Measurements from ENCODE around the gene ZNF76. TPM values are rescaled to one million over a fixed set of nuclear protein-coding genes. Genes with fewer than 3 reads are reported as not detected.

ZNF76 gene
- 10 to 100 TPM; 22.9 to 24.3 (median 24.1) TPM for total RNA-seq

DNA sequence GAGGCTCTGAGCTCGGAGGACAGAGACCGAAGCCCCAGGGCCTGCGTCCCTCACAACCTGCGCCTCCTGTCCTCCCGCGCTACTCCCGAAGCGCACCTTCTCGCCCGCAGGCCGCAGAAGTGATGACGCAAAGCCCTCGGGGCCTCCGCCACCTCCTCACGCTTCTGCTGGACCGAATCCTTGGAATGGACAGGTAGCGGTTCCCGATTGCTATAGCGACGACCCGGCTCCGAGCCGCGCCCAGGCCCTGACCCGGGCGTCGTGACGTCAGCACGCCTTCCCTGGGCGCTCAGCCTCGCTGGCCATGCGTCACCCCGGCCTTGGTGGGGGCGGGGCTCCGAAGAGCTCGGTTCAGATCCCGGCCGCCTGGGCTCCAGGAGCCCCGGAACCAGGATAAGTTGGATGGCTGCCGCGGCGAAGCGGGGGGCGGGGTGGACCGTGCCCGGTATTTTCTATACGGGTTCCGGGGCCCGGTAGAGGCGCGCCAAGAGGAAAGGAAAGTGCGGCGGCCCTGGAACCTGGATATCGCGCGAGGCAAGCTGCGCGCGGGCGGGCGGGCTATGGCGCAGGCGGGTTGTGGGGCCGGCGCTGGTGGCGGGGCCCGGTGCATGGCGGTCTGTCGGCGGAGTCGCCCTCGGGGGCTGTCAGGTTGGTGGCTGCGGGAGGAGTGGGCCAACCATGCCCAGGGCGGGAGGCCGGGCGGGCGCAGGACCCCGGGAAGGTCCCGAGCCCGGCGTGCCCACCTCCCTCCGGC lies at the start of gene ZNF76:
Gene ZNF76, plus strand, starts transcription at position 542 of the 754 bp plus-strand sequence. CDS start 21,417 bp downstream, outside the sequence.
- ATAC-seq (peak; percentile 91), DNase-seq (peak; percentile 88)
- Mint-ChIP-seq H3K4me1 (ENCODE audit: low read depth) (peaks cover 45% of the 10 kb centered on the region), H3K36me3 (ENCODE audit: insufficient read depth) (no peaks in the 10 kb centered on the region), H3K27me3 (ENCODE audit: low read depth) (no peaks in the 10 kb centered on the region), H3K4me3 (peak within 1 kb of the TSS; percentile 97), H3K9me3 (no peaks in the 10 kb centered on the region)

DNA sequence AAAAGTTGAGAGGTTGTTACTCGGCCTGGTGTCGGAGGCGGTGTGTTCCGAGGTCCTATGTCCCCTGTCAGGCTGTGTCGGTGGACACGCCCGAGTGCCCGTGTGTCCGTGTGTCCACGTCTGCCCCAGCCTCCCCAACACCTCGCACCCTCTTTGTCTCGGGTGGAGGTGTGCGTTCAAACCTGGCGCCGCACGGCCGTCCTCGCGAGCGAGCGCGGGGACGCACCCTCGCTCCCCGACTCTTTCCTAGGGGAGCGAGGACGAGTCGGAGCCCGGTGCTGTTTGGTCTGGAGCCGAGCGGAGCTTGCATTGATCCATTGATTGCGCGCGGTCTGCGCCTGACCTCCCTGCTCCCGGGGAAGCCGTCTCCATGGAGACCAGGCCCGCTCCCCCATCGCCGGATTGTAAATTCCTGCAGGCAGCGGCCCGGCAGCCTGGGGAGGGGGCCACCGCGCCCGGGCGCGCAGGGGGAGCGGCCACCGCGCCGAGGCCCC lies 46.2 kb upstream of the ZNF76 start:
- ATAC-seq (no peak), DNase-seq (no peak)
- Mint-ChIP-seq H3K27me3 (ENCODE audit: low read depth) (peaks cover 77% of the 10 kb centered on the region), H3K9me3 (no peaks in the 10 kb centered on the region), H3K36me3 (ENCODE audit: insufficient read depth) (peaks cover 3% of the 10 kb centered on the region), H3K4me1 (ENCODE audit: low read depth) (peaks cover 6% of the 10 kb centered on the region), H3K4me3 (peak overlapping the region; percentile 66)

DNA sequence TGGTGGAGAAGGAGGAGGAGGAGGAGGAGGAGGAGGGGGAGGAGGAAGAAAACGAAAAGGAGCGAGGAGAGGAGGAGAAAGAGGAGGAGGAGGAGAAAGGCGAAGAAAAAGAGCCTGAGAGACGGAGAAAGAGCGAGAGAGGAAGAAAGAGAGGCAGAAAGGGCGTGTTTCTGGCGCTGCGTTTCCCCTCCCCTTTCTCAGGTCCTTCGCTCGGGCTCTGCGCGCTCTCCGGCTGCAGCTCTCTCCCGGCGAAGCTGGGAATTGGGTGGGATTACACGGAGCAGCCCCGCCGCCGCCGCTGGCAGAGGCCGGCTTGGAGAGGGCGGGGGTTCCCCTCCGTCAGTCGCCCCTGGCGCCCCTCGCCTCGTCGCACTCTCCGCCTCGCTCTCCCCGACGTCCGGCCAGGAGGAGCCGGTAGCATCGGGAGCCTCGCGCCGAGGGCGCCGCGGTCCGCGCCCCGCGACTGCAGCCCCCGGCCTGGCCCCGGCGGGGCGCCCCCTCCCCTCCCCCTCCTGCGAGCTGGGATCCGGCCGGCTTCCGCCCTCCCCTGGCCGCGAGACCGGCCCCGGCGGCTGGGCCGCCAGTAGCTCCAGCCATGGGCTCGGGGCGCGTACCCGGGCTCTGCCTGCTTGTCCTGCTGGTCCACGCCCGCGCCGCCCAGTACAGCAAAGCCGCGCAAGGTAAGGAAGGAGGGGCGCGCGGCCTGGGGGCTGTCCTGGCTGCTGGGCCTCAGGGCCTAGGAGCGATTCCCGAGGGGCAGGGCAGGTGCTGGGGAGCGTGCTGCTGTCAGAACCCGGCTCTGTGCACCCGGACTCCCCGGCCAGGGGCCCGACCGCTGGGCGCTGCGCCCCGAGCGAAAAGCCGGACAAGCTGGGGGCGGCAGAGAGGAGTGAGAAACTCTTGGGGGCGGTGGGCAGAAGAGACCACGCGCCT lies 45.4 kb upstream of the ZNF76 start, which contains the start of gene SCUBE3:
Gene SCUBE3, plus strand, starts transcription at position 133 of the 933 bp plus-strand sequence. Its CDS starts 463 bp downstream, at position 596.
- Mint-ChIP-seq H3K9me3 (no peaks in the 10 kb centered on the region), H3K27me3 (ENCODE audit: low read depth) (peaks cover 72% of the 10 kb centered on the region), H3K36me3 (ENCODE audit: insufficient read depth) (peaks cover 3% of the 10 kb centered on the region), H3K4me3 (peak within 1 kb of the TSS; percentile 66), H3K4me1 (ENCODE audit: low read depth) (peaks cover 6% of the 10 kb centered on the region)
- peak; percentile 59 to 67 for ATAC-seq
- DNase-seq, result no peak

DNA sequence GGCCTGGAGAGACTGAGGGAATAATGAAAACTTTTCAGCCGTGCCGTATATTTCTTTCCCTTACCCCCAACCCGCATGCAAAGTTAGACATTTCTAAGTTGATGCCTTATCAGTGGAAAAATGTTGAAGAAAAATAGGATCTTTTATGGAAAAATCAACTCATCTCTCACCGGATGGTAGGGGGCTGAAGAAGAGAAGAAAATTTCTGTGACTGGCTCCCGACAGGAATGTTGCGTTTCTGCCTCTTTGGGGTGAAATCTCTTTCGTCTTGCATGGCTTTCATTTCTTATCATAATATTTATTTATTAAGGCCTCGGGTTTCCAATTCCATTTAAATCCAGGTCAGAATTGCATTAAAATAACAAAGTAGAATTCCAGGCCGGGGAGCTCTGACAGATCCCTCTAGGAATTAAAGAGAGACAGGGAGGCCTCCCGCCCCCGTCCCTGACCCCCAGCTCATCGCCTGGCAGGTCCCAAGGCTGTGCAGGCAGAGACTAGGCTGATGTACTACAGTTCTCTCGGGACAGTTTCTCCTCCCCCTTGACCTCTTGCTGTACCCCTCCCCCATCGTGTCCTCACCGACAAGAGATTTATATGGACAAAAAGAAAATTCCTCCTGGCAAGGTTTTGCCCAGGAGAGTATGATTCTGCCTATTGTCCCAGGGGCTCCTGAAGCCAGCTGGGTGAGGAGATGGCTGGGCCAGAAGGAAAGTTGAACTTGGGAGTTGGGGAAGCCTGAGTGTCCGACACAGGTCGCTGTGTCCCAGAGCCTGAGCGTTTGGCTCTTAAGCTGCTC lies 44.5 kb upstream of the ZNF76 start:
- DNase-seq (no peak), ATAC-seq (no peak)
- Mint-ChIP-seq H3K4me1 (ENCODE audit: low read depth) (peaks cover 6% of the 10 kb centered on the region), H3K9me3 (no peaks in the 10 kb centered on the region), H3K4me3 (no peak overlapping the region), H3K27me3 (ENCODE audit: low read depth) (peaks cover 78% of the 10 kb centered on the region), H3K36me3 (ENCODE audit: insufficient read depth) (peaks cover 3% of the 10 kb centered on the region)

DNA sequence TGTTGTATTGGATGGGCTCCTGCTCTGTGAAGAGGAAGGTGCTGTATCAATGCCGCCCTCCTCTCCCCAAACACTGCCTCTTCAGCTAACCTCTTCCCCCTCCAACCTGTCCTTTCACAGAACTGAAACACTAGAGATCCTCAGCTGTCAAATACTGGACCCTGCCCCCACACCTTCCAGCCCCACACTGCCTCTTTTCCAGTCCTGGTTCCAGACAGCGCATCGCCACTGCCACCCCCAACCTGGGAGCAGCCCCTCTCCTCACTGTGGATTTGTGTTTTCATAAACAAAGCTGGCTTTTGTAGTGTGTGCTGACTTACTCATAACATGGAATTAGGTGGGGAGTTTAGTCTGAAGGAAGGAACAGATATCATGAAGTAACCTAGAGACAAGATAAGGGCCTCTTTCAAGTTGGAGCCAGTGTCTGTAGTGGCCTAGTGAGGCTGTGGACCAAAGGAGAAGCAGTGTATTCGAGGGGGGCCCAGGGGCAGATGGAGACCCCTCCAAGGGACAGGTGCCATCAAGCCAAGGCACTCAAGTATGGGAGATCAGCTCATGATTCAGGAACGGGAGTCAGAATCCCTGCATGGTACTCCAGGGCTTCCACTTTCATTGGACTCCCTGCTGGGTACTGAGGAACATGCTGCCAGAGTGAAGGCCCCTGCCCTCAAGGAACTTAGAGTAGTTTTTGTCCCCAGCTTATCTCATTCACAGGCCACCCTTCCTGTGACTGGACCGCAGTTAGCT lies 43.7 kb upstream of the ZNF76 start:
- Mint-ChIP-seq H3K9me3 (no peaks in the 10 kb centered on the region), H3K4me1 (ENCODE audit: low read depth) (peaks cover 6% of the 10 kb centered on the region), H3K4me3 (no peak overlapping the region), H3K36me3 (ENCODE audit: insufficient read depth) (peaks cover 3% of the 10 kb centered on the region), H3K27me3 (ENCODE audit: low read depth) (peaks cover 75% of the 10 kb centered on the region)
- ATAC-seq (no peak), DNase-seq (no peak)

DNA sequence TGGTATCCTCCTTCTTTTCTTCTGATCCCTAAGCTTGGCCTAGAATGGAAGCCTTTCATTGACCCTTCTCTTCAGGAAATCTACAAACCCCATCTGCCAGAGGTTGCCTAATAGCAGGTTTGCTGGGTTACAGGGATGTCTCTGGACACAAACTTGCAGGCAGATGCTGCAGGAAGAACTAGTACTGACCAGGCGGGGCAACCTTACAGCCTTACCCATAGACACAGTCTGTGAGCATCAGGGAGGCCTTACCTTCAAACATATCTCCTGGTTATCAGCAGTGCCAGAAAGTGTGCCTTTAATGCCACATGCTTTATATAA lies 43.2 kb upstream of the ZNF76 start:
- DNase-seq, result no peak
- H3K4me3 Mint-ChIP-seq, result no peak overlapping the region
- H3K4me1 Mint-ChIP-seq (ENCODE audit: low read depth), result peaks cover 6% of the 10 kb centered on the region
- no peaks in the 10 kb centered on the region for H3K9me3 Mint-ChIP-seq
- no peak for ATAC-seq
- peaks cover 71% of the 10 kb centered on the region for H3K27me3 Mint-ChIP-seq (ENCODE audit: low read depth)
- H3K36me3 Mint-ChIP-seq (ENCODE audit: insufficient read depth), result peaks cover 3% of the 10 kb centered on the region

DNA sequence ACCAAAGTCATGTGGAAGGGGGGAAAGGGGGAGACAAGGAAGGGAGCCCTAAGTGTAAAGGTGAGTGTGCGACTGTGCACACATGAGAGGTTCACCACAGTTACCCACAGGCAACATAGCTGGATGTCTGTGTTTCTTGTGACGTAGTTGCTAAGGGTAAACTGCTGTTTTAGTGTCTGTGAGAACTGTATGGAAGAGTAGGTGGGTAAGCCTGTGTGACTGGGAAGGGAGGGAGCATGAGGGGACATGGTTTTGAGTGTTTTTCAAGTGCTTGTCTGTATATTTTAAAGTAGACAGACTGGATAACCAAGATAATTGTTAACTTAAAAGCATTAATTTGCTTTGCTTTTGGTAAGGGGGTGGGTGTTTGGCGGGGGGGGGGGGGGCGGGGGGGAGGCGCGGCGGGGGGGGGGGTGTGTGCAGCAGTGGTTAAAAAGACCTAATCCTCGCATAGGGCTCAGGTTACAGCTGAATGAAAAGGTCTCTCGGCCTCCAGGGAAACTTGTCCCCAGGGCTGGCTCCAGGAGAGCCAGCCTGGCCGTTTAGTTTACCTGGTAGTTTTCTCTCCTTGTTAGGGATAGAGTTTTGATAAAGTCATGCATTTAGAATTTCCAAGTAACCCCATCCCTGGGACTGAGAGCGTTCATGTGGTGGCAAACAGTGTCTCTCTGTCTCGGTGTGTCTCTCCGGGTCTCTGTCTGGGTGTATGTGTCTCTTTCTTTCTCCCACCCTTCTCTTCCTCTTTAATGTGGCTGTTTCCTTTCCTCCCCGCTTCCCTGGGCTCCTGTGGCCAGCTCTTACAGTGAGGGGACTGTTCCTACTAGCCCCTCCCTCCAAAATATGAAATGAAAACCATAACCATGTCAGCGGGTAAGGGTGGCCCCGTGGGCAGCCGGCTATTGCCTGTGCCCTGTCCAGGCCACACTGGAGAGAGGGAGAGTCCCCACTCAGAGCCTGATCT lies 42.4 kb upstream of the ZNF76 start:
- Mint-ChIP-seq H3K27me3 (ENCODE audit: low read depth) (peaks cover 64% of the 10 kb centered on the region), H3K4me3 (no peak overlapping the region), H3K4me1 (ENCODE audit: low read depth) (peaks cover 6% of the 10 kb centered on the region), H3K36me3 (ENCODE audit: insufficient read depth) (peaks cover 3% of the 10 kb centered on the region), H3K9me3 (no peaks in the 10 kb centered on the region)
- ATAC-seq (no peak), DNase-seq (no peak)

DNA sequence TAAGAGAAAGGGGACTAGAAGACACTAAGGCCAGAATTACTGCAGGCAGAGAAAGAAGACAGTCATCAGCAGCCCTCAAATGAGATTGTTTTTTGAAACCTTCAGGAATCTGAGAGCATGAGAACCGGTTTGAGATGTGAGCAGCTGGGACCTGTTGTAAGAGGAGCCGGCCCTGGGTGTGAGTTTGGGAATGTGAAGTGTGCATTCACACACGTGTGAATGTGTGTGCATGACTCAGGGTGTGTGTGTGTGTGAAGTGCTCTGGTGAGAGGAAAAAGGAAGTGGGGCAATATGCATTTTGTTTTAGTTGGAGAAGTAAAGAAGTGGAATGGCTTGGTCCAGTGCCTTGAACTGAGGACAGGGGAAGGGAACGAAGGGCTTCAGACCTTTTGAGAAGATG lies 41.5 kb upstream of the ZNF76 start:
- peaks cover 4% of the 10 kb centered on the region for H3K4me1 Mint-ChIP-seq (ENCODE audit: low read depth)
- no peak overlapping the region for H3K4me3 Mint-ChIP-seq
- H3K9me3 Mint-ChIP-seq, result no peaks in the 10 kb centered on the region
- peaks cover 55% of the 10 kb centered on the region for H3K27me3 Mint-ChIP-seq (ENCODE audit: low read depth)
- DNase-seq (no peak), ATAC-seq (no peak)
- H3K36me3 Mint-ChIP-seq (ENCODE audit: insufficient read depth), result peaks cover 3% of the 10 kb centered on the region

DNA sequence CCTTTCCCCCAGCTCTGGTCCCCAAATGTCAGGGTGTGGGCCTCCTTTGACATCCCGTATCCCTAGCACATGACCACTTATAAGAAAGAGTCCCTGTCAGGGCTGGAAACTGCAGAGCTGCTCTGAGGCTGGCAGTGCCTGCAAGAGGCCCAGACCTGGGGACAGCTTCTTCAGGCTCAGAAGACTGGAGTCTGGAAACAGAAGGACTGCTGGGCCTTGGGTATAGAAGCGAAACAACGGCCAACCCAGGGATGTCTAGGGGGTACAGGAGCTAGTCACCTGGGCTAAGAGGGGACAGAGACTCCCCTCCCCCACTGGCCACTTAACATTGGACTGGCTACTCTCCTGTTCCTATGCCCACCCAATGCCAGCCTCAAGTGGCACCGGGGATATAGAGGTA lies 41.1 kb upstream of the ZNF76 start:
- Mint-ChIP-seq H3K4me1 (ENCODE audit: low read depth) (no peaks in the 10 kb centered on the region), H3K27me3 (ENCODE audit: low read depth) (peaks cover 50% of the 10 kb centered on the region), H3K36me3 (ENCODE audit: insufficient read depth) (peaks cover 3% of the 10 kb centered on the region), H3K4me3 (no peak overlapping the region), H3K9me3 (no peaks in the 10 kb centered on the region)
- ATAC-seq (no peak), DNase-seq (no peak)

DNA sequence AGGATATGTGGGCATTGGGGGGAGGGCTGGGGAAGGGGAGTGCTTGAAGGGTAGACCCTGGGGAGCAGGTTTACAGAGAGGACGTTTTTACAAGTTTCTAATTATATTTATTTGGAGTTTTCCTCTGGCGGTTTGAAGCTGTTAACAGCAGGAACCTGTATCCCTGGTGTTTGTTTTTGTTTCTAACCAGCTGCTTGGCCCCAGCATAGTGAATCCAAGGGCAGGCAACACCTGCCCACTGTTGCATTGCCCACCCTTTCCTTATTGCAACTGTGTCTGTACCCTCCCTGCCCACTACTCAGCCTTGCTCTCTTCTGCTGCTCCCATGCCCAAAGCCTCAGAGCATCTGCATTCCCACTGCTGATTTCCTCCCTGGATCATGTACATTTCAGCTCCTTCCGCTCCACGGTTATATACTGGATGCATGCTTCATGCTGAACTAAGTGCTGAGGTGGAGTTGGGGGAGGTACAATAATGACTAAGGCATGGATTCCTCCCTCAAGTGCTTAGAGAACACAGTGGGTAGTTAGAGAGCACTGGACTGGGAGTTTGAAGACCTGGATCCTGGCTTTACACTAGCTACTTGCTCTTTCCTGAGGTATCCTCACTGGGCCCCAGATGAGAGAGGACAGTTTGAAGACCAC lies 39.7 kb upstream of the ZNF76 start:
- Mint-ChIP-seq H3K4me3 (no peak overlapping the region), H3K9me3 (no peaks in the 10 kb centered on the region), H3K4me1 (ENCODE audit: low read depth) (no peaks in the 10 kb centered on the region), H3K36me3 (ENCODE audit: insufficient read depth) (peaks cover 5% of the 10 kb centered on the region), H3K27me3 (ENCODE audit: low read depth) (peaks cover 43% of the 10 kb centered on the region)
- DNase-seq (no peak), ATAC-seq (no peak)

DNA sequence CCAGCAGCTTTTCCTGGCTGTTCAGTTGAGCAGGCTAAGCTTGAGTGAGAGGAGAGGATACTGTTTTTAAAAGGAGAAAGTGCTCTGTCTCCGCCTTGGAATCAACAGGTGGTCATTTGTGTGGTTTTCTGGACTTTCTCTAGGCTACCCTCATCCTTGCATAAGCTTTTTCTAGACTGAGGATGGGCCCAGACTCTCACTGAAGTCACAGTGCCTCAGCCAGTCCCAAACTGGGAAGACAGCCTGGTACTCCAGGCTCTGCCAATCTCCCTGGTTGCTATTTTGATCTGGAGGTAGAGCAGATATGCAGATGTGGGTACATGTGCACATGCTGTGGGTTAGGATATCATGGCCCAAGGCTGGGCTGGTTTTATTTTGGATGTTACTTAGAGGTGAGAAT lies 38.8 kb upstream of the ZNF76 start:
- H3K4me3 Mint-ChIP-seq, result no peak overlapping the region
- H3K36me3 Mint-ChIP-seq (ENCODE audit: insufficient read depth), result peaks cover 5% of the 10 kb centered on the region
- ATAC-seq (no peak), DNase-seq (no peak)
- H3K4me1 Mint-ChIP-seq (ENCODE audit: low read depth), result no peaks in the 10 kb centered on the region
- H3K9me3 Mint-ChIP-seq, result no peaks in the 10 kb centered on the region
- peaks cover 34% of the 10 kb centered on the region for H3K27me3 Mint-ChIP-seq (ENCODE audit: low read depth)

DNA sequence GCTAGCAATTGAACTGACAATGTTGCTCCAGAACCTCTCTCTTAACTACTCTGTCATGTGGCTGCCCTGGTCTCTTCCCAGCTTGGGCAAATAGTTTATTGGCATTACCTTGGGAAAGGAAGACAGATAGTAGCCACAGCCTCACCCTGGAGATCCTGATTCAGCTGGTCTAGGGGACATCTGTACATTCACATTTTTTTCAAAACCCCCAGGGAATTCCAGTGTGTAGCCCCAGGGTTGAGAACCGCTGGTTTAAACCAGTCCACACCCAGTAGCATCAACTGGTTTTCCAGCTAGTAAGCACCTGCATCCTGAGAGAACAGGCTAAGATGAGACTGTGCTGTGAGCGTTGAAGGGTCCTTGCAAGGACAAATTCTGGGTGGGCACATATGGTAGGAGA lies 36.1 kb upstream of the ZNF76 start:
- ATAC-seq (no peak), DNase-seq (no peak)
- Mint-ChIP-seq H3K4me3 (no peak overlapping the region), H3K36me3 (ENCODE audit: insufficient read depth) (peaks cover 2% of the 10 kb centered on the region), H3K4me1 (ENCODE audit: low read depth) (no peaks in the 10 kb centered on the region), H3K9me3 (no peaks in the 10 kb centered on the region), H3K27me3 (ENCODE audit: low read depth) (peaks cover 13% of the 10 kb centered on the region)
